H1 (cell line): ENCODE measurements around the gene ARID1B. TPM values are rescaled to one million over a fixed set of nuclear protein-coding genes. Genes with fewer than 3 reads are reported as not detected.

Source experiments
- ASH2L ChIP-seq: fragments of 200-600, 300-600 bp; sonication (generic); IDR thresholded peaks from one replicate; pipeline ENCODE4 v1.7.1; 2017; ENCODE audit warnings: low read length
- CREB1 ChIP-seq: IDR thresholded peaks from 2 replicates; pipeline ENCODE4 v1.6.1; 2012; ENCODE audit warnings: inconsistent platforms
- E2F6 ChIP-seq: IDR thresholded peaks from 2 replicates; pipeline ENCODE4 v1.6.1; 2012; ENCODE audit warnings: inconsistent platforms
- EGR1 ChIP-seq: IDR thresholded peaks from 2 replicates; pipeline ENCODE4 v1.6.1; 2011; ENCODE audit warnings: low read depth, low read length, borderline replicate concordance
- HDAC2 ChIP-seq, 2 experiments: fragments of 300-600 bp in 1 of 2; sonication (generic) in 1 of 2; IDR thresholded peaks; 2 replicates each; pipeline ENCODE4 v1.6.1; 2011 to 2012; ENCODE audit warnings: low read depth in 2 of 2, low read length in 2 of 2, mild to moderate bottlenecking in 2 of 2, moderate library complexity in 2 of 2, borderline replicate concordance in 1 of 2, inconsistent platforms in 1 of 2
- SP2 ChIP-seq: IDR thresholded peaks from 2 replicates; pipeline ENCODE4 v1.6.1; 2012; ENCODE audit warnings: mild to moderate bottlenecking, low read length, inconsistent platforms
- SRF ChIP-seq: IDR thresholded peaks from 2 replicates; pipeline ENCODE4 v1.6.1; 2011; ENCODE audit warnings: mild to moderate bottlenecking, low read depth, low read length, moderate library complexity
- SUZ12 ChIP-seq: fragments of 200-600 bp; sonication (generic); IDR thresholded peaks from 2 replicates; pipeline ENCODE4 v1.6.1; 2012; ENCODE audit warnings: mild to moderate bottlenecking, inconsistent platforms, low read length, moderate library complexity, mixed read lengths
- TEAD4 ChIP-seq: IDR thresholded peaks from 2 replicates; pipeline ENCODE4 v1.6.1; 2012; ENCODE audit warnings: low read depth, low read length, inconsistent platforms, mixed read lengths
- YY1 ChIP-seq: IDR thresholded peaks from 2 replicates; pipeline ENCODE4 v1.6.1; 2011; ENCODE audit warnings: low read depth, mild to moderate bottlenecking, low read length
- polyA plus RNA-seq, 7 experiments: library from polyadenylated mRNA; depleted of rRNA in 3 of 7; stranded (reverse) in 5 of 7; unstranded in 2 of 7; fragments of >200 nt in 5 of 7; fragments of 200-250 nt in 2 of 7; gene quantifications; 1 replicate in 5 of 7; 2 replicates in 1 of 7; 4 replicates in 1 of 7; pipeline versions ENCODE4 v1.2.1 to v1.2.3, GENCODE V29; 2011 to 2013; ENCODE audit warnings: missing spikeins in 2 of 7, mixed read lengths in 2 of 7
- total RNA-seq: library from RNA; stranded (reverse); fragmentation: NEBNext Ultra II Directional; extraction: Animal tissue kit (Norgen Biotek cat#: 25700); gene quantifications from 2 replicates; pipeline ENCODE4 v1.2.1, GENCODE V29; 2021
- TF ChIP-seq, protein P1 (sequence below), 3 experiments: IDR thresholded peaks; 1 replicate in 2 of 3; 2 replicates in 1 of 3; pipeline versions ENCODE4 v1.5.1 to v1.6.1; 2011; ENCODE audit warnings: low read length in 3 of 3, mild to moderate bottlenecking in 3 of 3, inconsistent platforms in 2 of 3, low read depth in 1 of 3, moderate library complexity in 1 of 3; ENCODE audit not compliant: insufficient read depth in 1 of 3; ENCODE audit errors: control extremely low read depth in 1 of 3

The ARID1B gene
- total and polyA plus RNA-seq, 2 of the 8 experiments (the other 6 are each of a cell fraction or from before 2014, with no cell fraction given): 24.3 to 70.3 TPM

GRCh38 chr6:156774863-156775405 is 2.2 kb upstream of the ARID1B start (continued):
- TF ChIP-seq CREB1 (no peak), SUZ12 (no peak), EGR1 (no peak), ASH2L (peak; percentile 50), YY1 (0 out of 2 replicates have a peak, but pooled peaks have one; percentile 15), TEAD4 (no peak), SRF (no peak), HDAC2 (IDR thresholded peaks at IDR 0.05; ENCODE audit: borderline replicate concordance in 1 of 2, low read depth in 2 of 2, low read length in 2 of 2) (no peak), SP2 (no peak), E2F6 (no peak)
- TF ChIP-seq, protein P1, sequence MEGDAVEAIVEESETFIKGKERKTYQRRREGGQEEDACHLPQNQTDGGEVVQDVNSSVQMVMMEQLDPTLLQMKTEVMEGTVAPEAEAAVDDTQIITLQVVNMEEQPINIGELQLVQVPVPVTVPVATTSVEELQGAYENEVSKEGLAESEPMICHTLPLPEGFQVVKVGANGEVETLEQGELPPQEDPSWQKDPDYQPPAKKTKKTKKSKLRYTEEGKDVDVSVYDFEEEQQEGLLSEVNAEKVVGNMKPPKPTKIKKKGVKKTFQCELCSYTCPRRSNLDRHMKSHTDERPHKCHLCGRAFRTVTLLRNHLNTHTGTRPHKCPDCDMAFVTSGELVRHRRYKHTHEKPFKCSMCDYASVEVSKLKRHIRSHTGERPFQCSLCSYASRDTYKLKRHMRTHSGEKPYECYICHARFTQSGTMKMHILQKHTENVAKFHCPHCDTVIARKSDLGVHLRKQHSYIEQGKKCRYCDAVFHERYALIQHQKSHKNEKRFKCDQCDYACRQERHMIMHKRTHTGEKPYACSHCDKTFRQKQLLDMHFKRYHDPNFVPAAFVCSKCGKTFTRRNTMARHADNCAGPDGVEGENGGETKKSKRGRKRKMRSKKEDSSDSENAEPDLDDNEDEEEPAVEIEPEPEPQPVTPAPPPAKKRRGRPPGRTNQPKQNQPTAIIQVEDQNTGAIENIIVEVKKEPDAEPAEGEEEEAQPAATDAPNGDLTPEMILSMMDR (IDR thresholded peaks at IDR 0.05; ENCODE audit: control extremely low read depth in 1 of 3, insufficient read depth in 1 of 3, low read depth in 1 of 3, low read length in 3 of 3): peak in 1 of 3 experiments; percentile 3; a peak in 1 of 4 replicates
